GM12891 (cell line): ENCODE data around the gene MC2R.

Experiments used
- PAX5 ChIP-seq: IDR thresholded peaks from 2 replicates; pipeline ENCODE4 v1.6.1; 2011; ENCODE audit warnings: low read length, moderate library complexity, mild to moderate bottlenecking; ENCODE audit not compliant: insufficient read depth, severe bottlenecking
- POLR2A ChIP-seq: IDR thresholded peaks from 2 replicates; pipeline ENCODE4 v1.6.1; 2011; ENCODE audit warnings: low read depth, low read length, control low read depth
- POLR2AphosphoS5 ChIP-seq: IDR thresholded peaks from 2 replicates; pipeline ENCODE4 v1.6.1; 2011; ENCODE audit warnings: low read depth, low read length, control low read depth
- TAF1 ChIP-seq: IDR thresholded peaks from 2 replicates; pipeline ENCODE4 v1.6.1; 2011; ENCODE audit warnings: low read depth, low read length, control low read depth

- TF ChIP-seq TAF1 (no peak), POLR2AphosphoS5 (no peak), POLR2A (no peak), PAX5 (no peak)
These were observed 28.0 kb upstream of the MC2R start for GRCh38 chr18:13943338-13943737.
